HEK293 (cell line): Measurements from ENCODE around the gene GPSM1.

Source experiments
- ELK4 ChIP-seq: IDR thresholded peaks from 2 replicates; pipeline ENCODE4 v1.6.1; 2011; ENCODE audit warnings: mild to moderate bottlenecking, low read depth, low read length, borderline replicate concordance
- GLI4 ChIP-seq: fragments of 450-650 bp; formaldehyde crosslinking; IDR thresholded peaks from 2 replicates; pipeline ENCODE4 v1.5.1; 2016; ENCODE audit warnings: missing biosample characterization, missing genetic modification characterization
- MEIS1 ChIP-seq: sonication (generic); formaldehyde crosslinking; IDR thresholded peaks from 2 replicates; pipeline ENCODE4 v1.8.1; 2022; ENCODE audit warnings: missing genetic modification reagents, mild to moderate bottlenecking, borderline replicate concordance
- MYNN ChIP-seq: fragments of 450-650 bp; formaldehyde crosslinking; IDR thresholded peaks from 2 replicates; pipeline ENCODE4 v1.5.1; 2016; ENCODE audit warnings: missing biosample characterization, missing genetic modification characterization, borderline replicate concordance
- TCF7L2 ChIP-seq: IDR thresholded peaks from 2 replicates; pipeline ENCODE4 v1.6.1; 2011; ENCODE audit warnings: low read depth, mild to moderate bottlenecking, inconsistent platforms, low read length, moderate library complexity, borderline replicate concordance
- ZBTB1 ChIP-seq: fragments of 450-650 bp; formaldehyde crosslinking; IDR thresholded peaks from 2 replicates; pipeline ENCODE4 v1.5.1; 2016; ENCODE audit warnings: missing biosample characterization, missing genetic modification characterization
- ZBTB44 ChIP-seq: fragments of 450-650 bp; IDR thresholded peaks from 2 replicates; pipeline ENCODE4 v1.5.1; 2018; ENCODE audit warnings: missing biosample characterization, mild to moderate bottlenecking, missing genetic modification characterization
- ZFP69B ChIP-seq: fragments of 450-650 bp; formaldehyde crosslinking; IDR thresholded peaks from 2 replicates; pipeline ENCODE4 v1.5.1; 2016; ENCODE audit warnings: missing biosample characterization, missing genetic modification characterization
- ZIC2 ChIP-seq: fragments of 450-650 bp; formaldehyde crosslinking; IDR thresholded peaks from 2 replicates; pipeline ENCODE4 v1.5.1; 2016; ENCODE audit warnings: missing biosample characterization, missing genetic modification characterization
- ZNF157 ChIP-seq: fragments of 450-650 bp; formaldehyde crosslinking; IDR thresholded peaks from 2 replicates; pipeline ENCODE4 v1.5.1; 2016; ENCODE audit warnings: missing biosample characterization, missing genetic modification characterization
- ZNF169 ChIP-seq: fragments of 450-650 bp; formaldehyde crosslinking; IDR thresholded peaks from 2 replicates; pipeline ENCODE4 v1.5.1; 2016; ENCODE audit warnings: missing biosample characterization, missing genetic modification characterization
- ZNF221 ChIP-seq: fragments of 450-650 bp; formaldehyde crosslinking; IDR thresholded peaks from 2 replicates; pipeline ENCODE4 v1.5.1; 2017; ENCODE audit warnings: missing biosample characterization, missing genetic modification characterization, borderline replicate concordance
- ZNF292 ChIP-seq: fragments of 450-650 bp; formaldehyde crosslinking; IDR thresholded peaks from 2 replicates; pipeline ENCODE4 v1.5.1; 2016; ENCODE audit warnings: low read depth, missing biosample characterization, missing genetic modification characterization, borderline replicate concordance
- ZNF341 ChIP-seq: fragments of 450-650 bp; formaldehyde crosslinking; IDR thresholded peaks from 2 replicates; pipeline ENCODE4; 2016; ENCODE audit warnings: low read depth, missing biosample characterization, missing genetic modification characterization
- ZNF394 ChIP-seq: fragments of 450-650 bp; formaldehyde crosslinking; IDR thresholded peaks from 2 replicates; pipeline ENCODE4 v1.5.1; 2016; ENCODE audit warnings: missing biosample characterization, missing genetic modification characterization, mild to moderate bottlenecking, moderate library complexity, borderline replicate concordance
- ZNF473 ChIP-seq: fragments of 450-650 bp; formaldehyde crosslinking; IDR thresholded peaks from 2 replicates; pipeline ENCODE4 v1.5.1; 2017; ENCODE audit warnings: missing biosample characterization, missing genetic modification characterization
- ZNF510 ChIP-seq: fragments of 450-650 bp; formaldehyde crosslinking; IDR thresholded peaks from 2 replicates; pipeline ENCODE4 v1.5.1; 2018; ENCODE audit warnings: mild to moderate bottlenecking, missing genetic modification characterization, missing biosample characterization; ENCODE audit not compliant: insufficient replicate concordance
- ZNF521 ChIP-seq: fragments of 450-650 bp; formaldehyde crosslinking; IDR thresholded peaks from 2 replicates; pipeline ENCODE4 v1.5.1; 2017; ENCODE audit warnings: missing biosample characterization, mild to moderate bottlenecking, missing genetic modification characterization
- ZNF555 ChIP-seq: fragments of 450-650 bp; formaldehyde crosslinking; conservative IDR thresholded peaks from 2 replicates; pipeline ENCODE4 v1.5.1; 2017; ENCODE audit warnings: missing biosample characterization, mild to moderate bottlenecking, missing genetic modification characterization, inconsistent platforms
- ZNF585B ChIP-seq: fragments of 450-650 bp; formaldehyde crosslinking; IDR thresholded peaks from 2 replicates; pipeline ENCODE4 v1.5.1; 2016; ENCODE audit warnings: missing biosample characterization, missing genetic modification characterization
- ZNF654 ChIP-seq: fragments of 450-650 bp; formaldehyde crosslinking; IDR thresholded peaks from 2 replicates; pipeline ENCODE4 v1.5.1; 2016; ENCODE audit warnings: low read depth, missing biosample characterization, missing genetic modification characterization
- ZNF670 ChIP-seq: fragments of 450-650 bp; formaldehyde crosslinking; IDR thresholded peaks from 2 replicates; pipeline ENCODE4 v1.5.1; 2016; ENCODE audit warnings: missing biosample characterization, missing genetic modification characterization, low read depth
- ZNF704 ChIP-seq: fragments of 450-650 bp; formaldehyde crosslinking; IDR thresholded peaks from 2 replicates; pipeline ENCODE4 v1.5.1; 2016; ENCODE audit warnings: missing biosample characterization, missing genetic modification characterization
- ZNF768 ChIP-seq: fragments of 450-650 bp; formaldehyde crosslinking; IDR thresholded peaks from 2 replicates; pipeline ENCODE4 v1.5.1; 2018; ENCODE audit warnings: missing biosample characterization, mild to moderate bottlenecking, missing genetic modification characterization
- ZSCAN5A ChIP-seq: fragments of 450-650 bp; formaldehyde crosslinking; IDR thresholded peaks from 2 replicates; pipeline ENCODE4 v1.5.1; 2016; ENCODE audit warnings: missing biosample characterization, missing genetic modification characterization
- TF ChIP-seq, protein P1 (sequence below): fragments of 450-650 bp; formaldehyde crosslinking; IDR thresholded peaks from 2 replicates; pipeline ENCODE4 v1.5.1; 2016; ENCODE audit warnings: missing biosample characterization, missing genetic modification characterization
- TF ChIP-seq, protein P2 (sequence below): fragments of 450-650 bp; formaldehyde crosslinking; IDR thresholded peaks from 2 replicates; pipeline ENCODE4 v1.5.1; 2017; ENCODE audit warnings: missing biosample characterization, missing genetic modification characterization
- TF ChIP-seq, protein P3 (sequence below): fragments of 450-650 bp; formaldehyde crosslinking; IDR thresholded peaks from 2 replicates; pipeline ENCODE4 v1.5.1; 2016; ENCODE audit warnings: missing biosample characterization, missing genetic modification characterization

The GPSM1 gene

DNA sequence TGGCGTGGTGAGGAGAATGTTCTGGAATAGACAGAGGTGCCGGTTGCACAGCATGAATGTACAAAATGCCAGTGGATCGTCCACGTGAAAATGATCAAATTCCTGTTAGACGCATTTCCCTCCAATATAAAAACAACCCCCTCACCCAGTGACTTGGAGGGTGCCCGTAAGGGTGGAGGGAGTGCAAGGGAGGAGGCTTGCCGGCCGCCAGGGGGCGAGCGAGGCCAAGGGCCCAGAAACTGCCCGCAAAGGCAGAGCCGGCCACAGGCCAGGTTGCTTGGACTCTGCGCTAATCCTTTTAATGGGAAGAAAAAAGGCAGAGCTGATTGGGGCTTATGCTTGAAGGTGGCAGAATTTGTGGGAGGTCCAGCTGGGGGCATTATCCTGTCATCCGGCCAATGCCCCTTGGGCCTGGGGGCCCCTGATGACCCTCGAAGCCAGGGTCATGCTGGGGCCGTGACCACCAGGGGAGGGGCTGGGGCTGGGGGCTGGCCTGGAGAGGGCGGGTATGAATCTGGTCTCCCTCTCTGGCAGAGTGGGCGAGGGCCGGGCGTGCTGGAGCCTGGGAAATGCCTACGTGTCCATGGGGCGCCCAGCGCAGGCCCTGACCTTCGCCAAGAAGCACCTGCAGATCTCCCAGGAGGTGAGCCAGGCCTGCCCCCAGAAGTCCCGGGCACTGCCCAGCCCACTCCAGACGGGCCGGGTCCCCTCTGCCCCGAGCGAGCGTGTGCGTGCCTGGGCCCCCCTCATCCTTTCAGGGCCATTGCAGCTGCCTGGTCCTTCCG lies 12.0 kb downstream of the GPSM1 start (continued):
- TF ChIP-seq, protein P1, sequence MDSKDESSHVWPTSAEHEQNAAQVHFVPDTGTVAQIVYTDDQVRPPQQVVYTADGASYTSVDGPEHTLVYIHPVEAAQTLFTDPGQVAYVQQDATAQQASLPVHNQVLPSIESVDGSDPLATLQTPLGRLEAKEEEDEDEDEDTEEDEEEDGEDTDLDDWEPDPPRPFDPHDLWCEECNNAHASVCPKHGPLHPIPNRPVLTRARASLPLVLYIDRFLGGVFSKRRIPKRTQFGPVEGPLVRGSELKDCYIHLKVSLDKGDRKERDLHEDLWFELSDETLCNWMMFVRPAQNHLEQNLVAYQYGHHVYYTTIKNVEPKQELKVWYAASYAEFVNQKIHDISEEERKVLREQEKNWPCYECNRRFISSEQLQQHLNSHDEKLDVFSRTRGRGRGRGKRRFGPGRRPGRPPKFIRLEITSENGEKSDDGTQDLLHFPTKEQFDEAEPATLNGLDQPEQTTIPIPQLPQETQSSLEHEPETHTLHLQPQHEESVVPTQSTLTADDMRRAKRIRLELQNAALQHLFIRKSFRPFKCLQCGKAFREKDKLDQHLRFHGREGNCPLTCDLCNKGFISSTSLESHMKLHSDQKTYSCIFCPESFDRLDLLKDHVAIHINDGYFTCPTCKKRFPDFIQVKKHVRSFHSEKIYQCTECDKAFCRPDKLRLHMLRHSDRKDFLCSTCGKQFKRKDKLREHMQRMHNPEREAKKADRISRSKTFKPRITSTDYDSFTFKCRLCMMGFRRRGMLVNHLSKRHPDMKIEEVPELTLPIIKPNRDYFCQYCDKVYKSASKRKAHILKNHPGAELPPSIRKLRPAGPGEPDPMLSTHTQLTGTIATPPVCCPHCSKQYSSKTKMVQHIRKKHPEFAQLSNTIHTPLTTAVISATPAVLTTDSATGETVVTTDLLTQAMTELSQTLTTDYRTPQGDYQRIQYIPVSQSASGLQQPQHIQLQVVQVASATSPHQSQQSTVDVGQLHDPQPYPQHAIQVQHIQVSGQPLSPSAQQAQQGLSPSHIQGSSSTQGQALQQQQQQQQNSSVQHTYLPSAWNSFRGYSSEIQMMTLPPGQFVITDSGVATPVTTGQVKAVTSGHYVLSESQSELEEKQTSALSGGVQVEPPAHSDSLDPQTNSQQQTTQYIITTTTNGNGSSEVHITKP (tag by site-specific recombination), result peak; percentile 91
- TF ChIP-seq ZNF585B (tag by site-specific recombination) (no peak), ZNF555 (tag by site-specific recombination) (no peak), ZSCAN5A (tag by site-specific recombination) (no peak), MYNN (no peak), ZNF169 (tag by site-specific recombination) (no peak), ZNF341 (tag by site-specific recombination) (no peak), ZBTB1 (tag by site-specific recombination) (no peak), ZNF473 (tag by site-specific recombination) (no peak), ZFP69B (tag by site-specific recombination) (no peak), GLI4 (no peak), MEIS1 (no peak), ZNF510 (no peak), ZNF768 (no peak), ZNF157 (tag by site-specific recombination) (no peak), ZNF670 (tag by site-specific recombination) (no peak), TCF7L2 (no peak), ZNF221 (tag by site-specific recombination) (no peak), ZNF704 (tag by site-specific recombination) (no peak), ZNF654 (tag by site-specific recombination) (no peak; the same call in none of the 2 replicates), ZNF521 (tag by site-specific recombination) (no peak), ZNF292 (tag by site-specific recombination) (no peak), ELK4 (no peak), ZBTB44 (no peak), ZNF394 (tag by site-specific recombination) (no peak), ZIC2 (tag by site-specific recombination) (no peak)
- TF ChIP-seq, protein P2, sequence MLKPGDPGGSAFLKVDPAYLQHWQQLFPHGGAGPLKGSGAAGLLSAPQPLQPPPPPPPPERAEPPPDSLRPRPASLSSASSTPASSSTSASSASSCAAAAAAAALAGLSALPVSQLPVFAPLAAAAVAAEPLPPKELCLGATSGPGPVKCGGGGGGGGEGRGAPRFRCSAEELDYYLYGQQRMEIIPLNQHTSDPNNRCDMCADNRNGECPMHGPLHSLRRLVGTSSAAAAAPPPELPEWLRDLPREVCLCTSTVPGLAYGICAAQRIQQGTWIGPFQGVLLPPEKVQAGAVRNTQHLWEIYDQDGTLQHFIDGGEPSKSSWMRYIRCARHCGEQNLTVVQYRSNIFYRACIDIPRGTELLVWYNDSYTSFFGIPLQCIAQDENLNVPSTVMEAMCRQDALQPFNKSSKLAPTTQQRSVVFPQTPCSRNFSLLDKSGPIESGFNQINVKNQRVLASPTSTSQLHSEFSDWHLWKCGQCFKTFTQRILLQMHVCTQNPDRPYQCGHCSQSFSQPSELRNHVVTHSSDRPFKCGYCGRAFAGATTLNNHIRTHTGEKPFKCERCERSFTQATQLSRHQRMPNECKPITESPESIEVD (tag by site-specific recombination), result no peak
- TF ChIP-seq, protein P3, sequence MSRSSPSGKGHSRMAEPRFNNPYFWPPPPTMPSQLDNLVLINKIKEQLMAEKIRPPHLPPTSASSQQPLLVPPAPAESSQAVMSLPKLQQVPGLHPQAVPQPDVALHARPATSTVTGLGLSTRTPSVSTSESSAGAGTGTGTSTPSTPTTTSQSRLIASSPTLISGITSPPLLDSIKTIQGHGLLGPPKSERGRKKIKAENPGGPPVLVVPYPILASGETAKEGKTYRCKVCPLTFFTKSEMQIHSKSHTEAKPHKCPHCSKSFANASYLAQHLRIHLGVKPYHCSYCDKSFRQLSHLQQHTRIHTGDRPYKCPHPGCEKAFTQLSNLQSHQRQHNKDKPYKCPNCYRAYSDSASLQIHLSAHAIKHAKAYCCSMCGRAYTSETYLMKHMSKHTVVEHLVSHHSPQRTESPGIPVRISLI (tag by site-specific recombination), result no peak
